Ascending aorta (tissue), 2 donors: ENCODE results near the gene CCL20. TPM values are rescaled to one million over a fixed set of nuclear protein-coding genes. Genes with fewer than 3 reads are reported as not detected.

ENCODE experiments used
- DNase-seq, 2 donors: peaks; one replicate each; pipeline ENCODE4 v3.0.0-alpha.2; 2019; ENCODE audit warnings: low spot score in 2 of 2
- H3K27ac ChIP-seq, 2 donors: fragments of 200-600 bp; sonication (generic); one replicate each; pipeline ENCODE4 v1.5.1; 2016 to 2017; ENCODE audit warnings: mild to moderate bottlenecking in 1 of 2
- H3K27me3 ChIP-seq: fragments of 200-600 bp; sonication (generic); one replicate; pipeline ENCODE4 v1.5.1; 2017
- H3K36me3 ChIP-seq, 2 donors: fragments of 200-600 bp; sonication (generic); one replicate each; pipeline ENCODE4 v1.5.1; 2016
- H3K4me1 ChIP-seq, 2 donors: fragments of 200-600 bp; sonication (generic); one replicate each; pipeline ENCODE4 v1.5.1; 2016 to 2017; ENCODE audit warnings: mild to moderate bottlenecking in 1 of 2
- H3K4me3 ChIP-seq, 2 donors: fragments of 200-600 bp; sonication (generic); one replicate each; pipeline ENCODE4 v1.5.1; 2016 to 2017; ENCODE audit warnings: mild to moderate bottlenecking in 1 of 2
- H3K9me3 ChIP-seq, 2 donors: fragments of 200-600 bp; sonication (generic); one replicate each; pipeline ENCODE4 v1.5.1; 2016
- intact Hi-C: fragments of 100-400 bp; cut with DNase I; formaldehyde crosslinking; loops from one replicate; pipeline ENCODE4 v1.15.1; 2023
- total RNA-seq: library from RNA; depleted of rRNA; stranded (reverse); fragments of >200 nt; gene quantifications from one replicate; pipeline ENCODE4 v1.1.0, GENCODE V29; 2016
- TF ChIP-seq, protein P1 (sequence below), 3 experiments: fragments of 200-600 bp in 2 of 3; fragments of 450-650 bp in 1 of 3; sonication (generic) in 2 of 3; IDR thresholded peaks; one replicate each; pipeline ENCODE4 v1.5.1; 2016 to 2019; ENCODE audit warnings: antibody characterized with exemption in 3 of 3, mild to moderate bottlenecking in 1 of 3, moderate library complexity in 1 of 3

The CCL20 gene
- total RNA-seq, 1 donor from 2014 or later: not detected

DNA sequence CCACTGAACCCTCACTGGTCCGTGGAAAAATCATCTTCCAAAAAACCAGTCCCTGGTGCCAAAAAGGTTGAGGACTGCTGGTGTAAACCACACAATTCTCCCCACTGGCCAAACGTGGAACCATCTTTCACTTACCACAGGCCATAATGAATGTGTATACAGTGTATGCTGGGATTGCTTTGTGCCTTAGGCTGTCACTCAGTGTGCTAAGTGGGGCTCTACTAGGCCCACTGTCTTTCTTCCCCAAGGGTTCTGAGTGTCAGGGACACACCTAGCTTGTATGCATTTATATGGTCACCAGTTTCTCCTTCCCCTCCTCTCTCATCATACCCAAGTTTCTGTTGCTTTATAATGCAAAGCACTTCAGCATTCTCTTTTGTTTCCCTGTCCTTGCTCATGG is 40.7 kb upstream of the CCL20 start:
- TF ChIP-seq, protein P1, sequence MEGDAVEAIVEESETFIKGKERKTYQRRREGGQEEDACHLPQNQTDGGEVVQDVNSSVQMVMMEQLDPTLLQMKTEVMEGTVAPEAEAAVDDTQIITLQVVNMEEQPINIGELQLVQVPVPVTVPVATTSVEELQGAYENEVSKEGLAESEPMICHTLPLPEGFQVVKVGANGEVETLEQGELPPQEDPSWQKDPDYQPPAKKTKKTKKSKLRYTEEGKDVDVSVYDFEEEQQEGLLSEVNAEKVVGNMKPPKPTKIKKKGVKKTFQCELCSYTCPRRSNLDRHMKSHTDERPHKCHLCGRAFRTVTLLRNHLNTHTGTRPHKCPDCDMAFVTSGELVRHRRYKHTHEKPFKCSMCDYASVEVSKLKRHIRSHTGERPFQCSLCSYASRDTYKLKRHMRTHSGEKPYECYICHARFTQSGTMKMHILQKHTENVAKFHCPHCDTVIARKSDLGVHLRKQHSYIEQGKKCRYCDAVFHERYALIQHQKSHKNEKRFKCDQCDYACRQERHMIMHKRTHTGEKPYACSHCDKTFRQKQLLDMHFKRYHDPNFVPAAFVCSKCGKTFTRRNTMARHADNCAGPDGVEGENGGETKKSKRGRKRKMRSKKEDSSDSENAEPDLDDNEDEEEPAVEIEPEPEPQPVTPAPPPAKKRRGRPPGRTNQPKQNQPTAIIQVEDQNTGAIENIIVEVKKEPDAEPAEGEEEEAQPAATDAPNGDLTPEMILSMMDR (IDR thresholded peaks at IDR 0.05): no peak
- no peak overlapping the region for H3K4me3 ChIP-seq
- DNase-seq: no peak
- no peak overlapping the region for H3K27ac ChIP-seq
- no peaks in the 10 kb centered on the region for H3K9me3 ChIP-seq
- no peaks in the 10 kb centered on the region for H3K4me1 ChIP-seq
- H3K27me3 ChIP-seq: no peaks in the 10 kb centered on the region
- intact Hi-C loops: no loop called here
- no peaks in the 10 kb centered on the region for H3K36me3 ChIP-seq

DNA sequence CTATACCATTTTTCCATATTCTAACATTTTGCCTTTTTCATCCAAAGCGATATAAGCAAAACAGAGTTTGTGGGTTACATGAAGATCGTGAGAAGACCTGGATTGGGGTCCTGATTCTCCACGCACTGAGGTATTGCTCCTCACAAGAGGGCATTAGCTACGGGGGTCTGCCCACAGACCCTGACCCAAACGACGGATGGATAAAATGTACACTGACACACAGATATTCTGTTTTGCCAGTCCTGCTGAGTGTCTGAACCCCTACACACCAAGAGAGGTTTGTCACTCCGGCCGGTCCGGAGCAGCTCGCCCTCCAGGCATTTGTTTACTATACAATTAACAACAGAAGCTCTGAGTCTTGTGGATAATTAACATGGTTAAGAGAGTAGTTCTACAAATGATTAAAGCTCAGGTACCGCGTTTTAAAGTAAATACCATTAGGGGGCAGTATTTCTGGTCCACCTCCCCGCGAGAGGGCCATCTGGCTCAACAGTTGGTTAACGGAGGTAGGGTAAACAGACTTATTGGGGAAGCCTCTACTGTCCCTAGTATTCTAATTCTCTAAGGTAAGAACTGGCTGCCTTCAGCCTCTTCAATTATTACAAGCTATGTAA is 39.5 kb upstream of the CCL20 start:
- no peaks in the 10 kb centered on the region for H3K9me3 ChIP-seq
- intact Hi-C loops: no loop called here
- no peaks in the 10 kb centered on the region for H3K27me3 ChIP-seq
- H3K4me3 ChIP-seq: no peak overlapping the region
- H3K36me3 ChIP-seq: no peaks in the 10 kb centered on the region
- TF ChIP-seq, protein P1 (IDR thresholded peaks at IDR 0.05): no peak
- no peak overlapping the region for H3K27ac ChIP-seq
- peak in 1 of 2 donors; percentile 18 for DNase-seq
- H3K4me1 ChIP-seq: no peaks in the 10 kb centered on the region

DNA sequence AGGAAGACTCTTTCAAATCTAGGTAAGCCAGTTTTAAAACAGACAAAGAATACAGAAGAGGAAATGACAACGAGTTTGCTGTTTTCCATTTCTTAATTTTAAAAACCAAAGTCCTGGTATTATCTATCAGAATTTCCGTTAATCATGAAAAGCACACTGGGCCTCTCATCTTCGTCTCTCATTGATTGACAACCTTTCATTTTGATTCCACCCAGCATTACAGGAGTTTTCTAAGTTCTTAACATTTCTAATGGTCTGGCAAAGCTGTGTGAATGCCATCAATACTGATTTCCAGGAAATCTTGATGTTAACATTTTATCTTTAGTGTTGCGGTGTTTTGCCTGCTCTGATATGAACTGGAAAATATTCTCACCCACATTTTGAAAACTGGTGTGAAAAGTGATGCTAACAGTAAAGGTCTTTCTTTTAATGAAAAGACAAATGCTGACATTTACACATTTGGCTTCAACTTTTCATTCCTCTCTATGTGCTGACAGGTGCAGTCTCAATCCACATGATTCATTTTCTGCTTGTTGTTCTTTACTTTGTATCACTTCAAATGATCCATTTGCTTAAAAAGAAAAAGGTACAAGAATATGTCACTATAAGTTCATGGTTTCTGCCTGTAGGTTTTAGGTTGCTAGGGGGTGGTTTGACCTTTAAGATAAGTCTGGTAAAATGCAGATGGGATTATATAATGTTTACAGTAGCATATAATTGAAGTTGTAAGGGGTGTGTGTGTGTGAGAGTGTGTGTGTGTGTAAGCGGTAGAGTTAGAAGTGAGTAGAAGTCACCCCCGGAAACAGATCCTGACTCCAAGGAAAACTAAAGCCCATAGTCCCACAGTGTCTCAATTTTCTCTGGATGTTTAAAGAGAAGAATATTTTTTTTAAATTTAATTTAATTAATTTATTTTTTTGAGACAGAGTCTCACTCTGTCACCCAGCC is 38.5 kb upstream of the CCL20 start:
- DNase-seq: no peak
- Histone ChIP-seq H3K4me1 (no peaks in the 10 kb centered on the region), H3K36me3 (no peaks in the 10 kb centered on the region), H3K27ac (no peak overlapping the region), H3K9me3 (no peaks in the 10 kb centered on the region), H3K4me3 (no peak overlapping the region), H3K27me3 (no peaks in the 10 kb centered on the region)
- TF ChIP-seq, protein P1 (IDR thresholded peaks at IDR 0.05): no peak
- intact Hi-C loops: no loop called here

DNA sequence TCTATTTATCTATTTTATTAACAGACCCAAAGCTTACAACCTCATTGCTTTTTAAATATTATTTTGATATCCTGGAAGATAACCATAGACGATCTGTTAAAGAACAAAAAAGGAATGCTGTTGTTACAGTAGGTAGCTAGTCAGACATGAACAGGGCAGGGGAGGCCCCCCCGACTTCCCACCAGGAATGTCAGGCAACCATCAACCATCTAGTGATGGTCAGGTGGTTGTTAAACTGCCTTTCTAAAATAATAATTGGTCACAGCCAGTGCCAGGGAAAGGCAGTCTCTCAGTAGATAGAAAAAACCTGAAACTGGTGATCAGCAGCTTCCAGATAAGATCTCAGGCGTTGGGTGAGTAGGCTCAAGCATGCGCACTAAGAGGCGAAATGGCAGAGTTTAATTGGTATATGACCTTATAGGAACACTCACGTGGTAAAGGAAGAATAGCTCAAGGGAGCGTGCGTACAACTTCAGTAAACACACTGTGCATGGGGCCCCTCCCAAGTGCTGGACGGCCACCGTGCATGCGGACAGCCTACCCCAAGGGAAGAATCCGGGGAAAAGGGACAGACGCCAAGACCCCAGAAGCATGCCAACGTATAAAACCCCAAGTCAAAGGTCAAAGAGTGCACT is 32.5 kb upstream of the CCL20 start:
- no peaks in the 10 kb centered on the region for H3K36me3 ChIP-seq
- intact Hi-C loops: no loop called here
- DNase-seq: peak in 1 of 2 donors; percentile 35
- no peaks in the 10 kb centered on the region for H3K9me3 ChIP-seq
- no peaks in the 10 kb centered on the region for H3K27me3 ChIP-seq
- no peaks in the 10 kb centered on the region for H3K4me1 ChIP-seq
- H3K4me3 ChIP-seq: no peak overlapping the region
- TF ChIP-seq, protein P1 (IDR thresholded peaks at IDR 0.05): no peak
- H3K27ac ChIP-seq: no peak overlapping the region

DNA sequence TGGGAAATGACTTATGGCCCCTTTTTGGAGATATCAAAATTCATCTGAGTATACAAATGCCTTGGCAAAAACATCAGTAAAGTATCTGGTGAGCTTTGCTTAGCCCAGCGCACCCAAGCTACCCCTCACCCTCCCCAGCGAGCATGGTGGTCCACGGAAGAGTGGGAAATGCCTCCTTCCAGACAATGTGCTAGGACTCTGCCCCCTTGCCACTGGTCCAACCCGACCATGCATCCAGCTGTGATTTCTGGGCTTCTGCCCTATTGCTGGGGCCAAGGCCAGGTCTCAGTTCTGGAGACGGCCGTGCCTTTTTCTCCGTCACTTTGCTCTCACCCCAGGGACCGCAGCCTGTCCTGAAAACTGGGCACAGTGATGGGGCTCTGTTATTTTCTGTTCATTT is 31.8 kb upstream of the CCL20 start:
- no peak overlapping the region for H3K27ac ChIP-seq
- DNase-seq: peak in 1 of 2 donors; percentile 16
- TF ChIP-seq, protein P1 (IDR thresholded peaks at IDR 0.05): no peak
- no peaks in the 10 kb centered on the region for H3K27me3 ChIP-seq
- H3K4me1 ChIP-seq: no peaks in the 10 kb centered on the region
- no peaks in the 10 kb centered on the region for H3K36me3 ChIP-seq
- H3K9me3 ChIP-seq: no peaks in the 10 kb centered on the region
- no peak overlapping the region for H3K4me3 ChIP-seq
- intact Hi-C loops: no loop called here
